ENCODE data around the gene RSPO4. TPM values are rescaled to one million over a fixed set of nuclear protein-coding genes. Genes with fewer than 3 reads are reported as not detected.

Gene RSPO4
- polyA plus RNA-seq, 1 donor, result 0.28 TPM

DNA sequence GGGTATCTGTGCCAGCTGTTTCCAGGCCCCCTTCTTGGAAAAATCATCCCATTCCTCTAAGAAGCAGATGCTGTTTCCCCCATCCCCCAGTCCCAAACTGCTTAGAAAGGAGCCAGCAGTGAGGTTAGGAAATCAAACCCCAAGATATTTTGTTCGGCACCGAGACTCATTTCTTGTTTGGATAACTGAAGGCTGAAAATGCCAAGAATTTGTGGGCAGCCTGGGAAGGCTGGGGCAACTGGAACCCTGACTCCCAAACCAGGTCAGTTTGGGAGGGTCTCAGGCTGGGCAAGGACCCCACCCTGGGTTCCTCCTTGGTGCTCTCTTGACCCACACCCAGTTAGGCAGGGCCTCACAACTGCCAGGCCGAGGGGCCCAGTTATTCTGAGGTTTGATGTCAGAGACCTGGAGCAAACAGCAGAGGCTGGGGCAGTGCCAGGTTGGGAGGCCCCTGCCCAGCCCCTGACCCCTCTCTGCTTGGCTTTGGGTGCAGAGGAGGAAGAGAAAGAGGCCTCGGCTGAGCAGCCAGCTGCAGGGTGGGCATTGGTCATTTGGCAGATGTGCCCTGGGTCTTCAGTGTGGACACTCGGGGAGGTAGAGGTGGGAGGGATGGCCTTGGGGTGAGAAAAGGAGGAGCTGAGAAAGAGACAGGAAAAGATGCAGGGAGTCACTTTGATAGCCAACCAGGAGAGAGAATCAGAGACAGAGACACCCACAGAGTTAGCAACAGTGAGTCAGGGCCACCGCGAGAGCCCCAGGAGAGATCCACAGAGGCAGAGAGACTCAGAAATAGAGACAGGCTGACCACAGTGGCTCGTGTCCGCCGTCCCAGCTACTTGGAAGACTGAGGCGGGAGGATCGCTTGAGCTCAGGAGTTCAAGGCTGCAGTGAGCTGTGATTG, 91.0 kb downstream of the RSPO4 start:
- 58% methylated on average over 5 of the region's 12 CpGs for WGBS (ENCODE audit: insufficient coverage, low lambda C conversion rate)
- peaks cover 24% of the 10 kb centered on the region for H3K27me3 ChIP-seq (ENCODE audit: control insufficient read depth, insufficient read depth, low read length)
- H3K27ac ChIP-seq (ENCODE audit: low read length), result no peak overlapping the region
- H3K36me3 ChIP-seq (ENCODE audit: control insufficient read depth, insufficient read depth, low read length), result no peaks in the 10 kb centered on the region
- no peaks in the 10 kb centered on the region for H3K9me3 ChIP-seq (ENCODE audit: control insufficient read depth, low read depth, low read length)
- DNase-seq, result no peak
- H3K4me3 ChIP-seq (ENCODE audit: low read length), result no peak overlapping the region
- no peaks in the 10 kb centered on the region for H3K4me1 ChIP-seq (ENCODE audit: control insufficient read depth, insufficient read depth, low read length)

DNA sequence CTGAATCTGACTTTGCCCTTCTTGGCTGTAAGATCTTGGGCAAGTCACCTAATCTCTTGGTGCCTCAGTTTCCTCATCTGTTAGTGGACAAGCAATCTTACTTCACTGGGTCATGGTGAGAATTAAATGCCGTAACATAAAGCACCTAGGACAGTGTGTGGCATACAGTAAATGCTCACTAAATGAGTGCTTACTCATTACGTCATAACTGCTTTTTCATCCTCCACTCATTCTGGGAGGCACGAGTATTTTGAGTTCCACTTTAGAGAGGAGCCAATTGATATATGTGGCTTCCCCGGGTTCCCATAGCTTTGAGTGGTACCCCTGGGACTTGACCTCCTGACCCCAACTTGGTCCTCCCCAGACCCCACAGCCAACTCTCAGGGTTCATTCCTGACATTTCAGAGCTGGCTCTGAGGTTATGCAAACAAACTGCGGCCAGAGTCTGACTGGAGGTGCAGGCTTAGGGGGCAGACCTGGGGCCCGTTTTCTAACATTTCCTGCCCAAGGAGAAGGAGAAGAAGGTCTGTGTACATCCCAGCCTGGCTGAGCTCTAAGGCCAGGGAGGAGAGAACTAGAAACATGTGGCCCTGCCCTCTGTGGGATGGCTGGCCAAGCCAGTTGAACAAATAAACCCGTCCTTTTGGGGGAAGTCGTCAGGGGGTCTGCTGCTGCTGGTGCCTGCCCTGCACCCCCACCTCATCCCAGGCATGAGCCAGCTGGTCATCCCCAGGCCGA, 91.8 kb downstream of the RSPO4 start:
- Histone ChIP-seq H3K9me3 (ENCODE audit: control insufficient read depth, low read depth, low read length) (no peaks in the 10 kb centered on the region), H3K4me3 (ENCODE audit: low read length) (no peak overlapping the region), H3K36me3 (ENCODE audit: control insufficient read depth, insufficient read depth, low read length) (no peaks in the 10 kb centered on the region), H3K27ac (ENCODE audit: low read length) (no peak overlapping the region), H3K27me3 (ENCODE audit: control insufficient read depth, insufficient read depth, low read length) (peaks cover 17% of the 10 kb centered on the region), H3K4me1 (ENCODE audit: control insufficient read depth, insufficient read depth, low read length) (no peaks in the 10 kb centered on the region)
- DNase-seq, result no peak
- WGBS (ENCODE audit: insufficient coverage, low lambda C conversion rate), result no CpG with 5 or more reads among the region's 9 CpGs

DNA sequence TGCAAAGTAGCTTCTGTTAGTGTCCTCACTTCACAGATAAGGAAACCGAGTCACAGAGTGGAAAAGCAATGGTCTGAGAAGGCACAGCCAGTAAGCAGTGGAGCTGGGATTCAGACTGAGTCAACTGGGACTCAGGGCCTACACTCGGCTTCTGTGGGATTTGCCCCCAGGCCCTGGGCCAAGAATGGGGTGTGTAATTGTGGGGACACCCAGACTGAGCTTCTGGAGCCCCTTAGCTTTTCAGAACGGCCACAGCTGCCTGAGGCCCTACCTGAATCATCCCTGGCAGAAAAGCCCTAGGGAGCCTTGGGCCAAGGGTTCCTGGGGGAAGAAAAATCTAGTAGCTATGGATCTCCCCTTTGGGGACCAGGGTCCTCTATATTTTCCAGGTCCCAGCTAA, 92.5 kb downstream of the RSPO4 start:
- Histone ChIP-seq H3K27me3 (ENCODE audit: control insufficient read depth, insufficient read depth, low read length) (peaks cover 14% of the 10 kb centered on the region), H3K4me3 (ENCODE audit: low read length) (no peak overlapping the region), H3K4me1 (ENCODE audit: control insufficient read depth, insufficient read depth, low read length) (no peaks in the 10 kb centered on the region), H3K36me3 (ENCODE audit: control insufficient read depth, insufficient read depth, low read length) (no peaks in the 10 kb centered on the region), H3K27ac (ENCODE audit: low read length) (no peak overlapping the region), H3K9me3 (ENCODE audit: control insufficient read depth, low read depth, low read length) (no peaks in the 10 kb centered on the region)
- no CpG with 5 or more reads among the region's 3 CpGs for WGBS (ENCODE audit: insufficient coverage, low lambda C conversion rate)
- DNase-seq, result no peak

Other genes starting within 250 kb of the RSPO4 start
- gene SLC52A3, start 233.8 kb downstream of the RSPO4 start, polyA plus RNA-seq, result 11.3 TPM
- gene FAM110A, start 168.6 kb downstream of the RSPO4 start, polyA plus RNA-seq, result 7.5 TPM
- 0.03 TPM for gene ANGPT4, start 86.0 kb downstream of the RSPO4 start, polyA plus RNA-seq
- gene PSMF1, start 116.3 kb upstream of the RSPO4 start, polyA plus RNA-seq, result 121 TPM
- 58.5 TPM for gene TMEM74B, start 182.7 kb upstream of the RSPO4 start, polyA plus RNA-seq
- gene C20orf202, start 201.1 kb upstream of the RSPO4 start, polyA plus RNA-seq, result 4.7 TPM
- not detected for gene RAD21L1, start 223.7 kb upstream of the RSPO4 start, polyA plus RNA-seq

All from large intestine (tissue), 3 donors.